GM18870 (cell line): Measurements from ENCODE around the gene AP4E1.
"Not testable (repeated sequence)": the region's sequence is repeated elsewhere in the genome, so short reads cannot be mapped to it uniquely, and the experiment has no call there.

ENCODE experiments used
- ATAC-seq: cut with Tn5 transposase; IDR thresholded peaks from one replicate; pipeline ENCODE4 v1.9.1; 2021; ENCODE audit warnings: moderate library complexity; ENCODE audit not compliant: unreplicated experiment

AP4E1 gene

GRCh38 chr15:50888054-50888453 lies 20.4 kb upstream of the AP4E1 start:
- ATAC-seq, result no peak

GRCh38 chr15:50889589-50889988 lies 18.9 kb upstream of the AP4E1 start:
- no peak for ATAC-seq

- no peak for ATAC-seq
Observed at GRCh38 chr15:50890751-50891150, 17.7 kb upstream of the AP4E1 start.

- no peak for ATAC-seq
Observed at GRCh38 chr15:50891159-50891558, 17.3 kb upstream of the AP4E1 start.

GRCh38 chr15:50893976-50894375 lies 14.5 kb upstream of the AP4E1 start:
- ATAC-seq, result no peak

- ATAC-seq, result not testable (repeated sequence)
Observed at GRCh38 chr15:50901390-50901789, 7.1 kb upstream of the AP4E1 start.

- no peak for ATAC-seq
Observed at GRCh38 chr15:50904211-50904610, 4.3 kb upstream of the AP4E1 start.

- no peak for ATAC-seq
Observed at GRCh38 chr15:50905055-50905454, 3.4 kb upstream of the AP4E1 start.

GRCh38 chr15:50906954-50907600 lies 1.4 kb upstream of the AP4E1 start:
- peak; percentile 75 for ATAC-seq

GRCh38 chr15:50907601-50908208 lies 778 bp upstream of the AP4E1 start:
- no peak for ATAC-seq

- ATAC-seq, result peak; percentile 3
Observed at GRCh38 chr15:50909010-50909317, 481 bp downstream of the AP4E1 start.

GRCh38 chr15:50910426-50910795 lies 1.9 kb downstream of the AP4E1 start:
- not testable (repeated sequence) for ATAC-seq

- no peak for ATAC-seq
Observed at GRCh38 chr15:50911001-50911400, 2.5 kb downstream of the AP4E1 start.

GRCh38 chr15:50911621-50912020 lies 3.1 kb downstream of the AP4E1 start:
- no peak for ATAC-seq

GRCh38 chr15:50916400-50916799 lies 7.9 kb downstream of the AP4E1 start:
- ATAC-seq, result no peak

- not testable (repeated sequence) for ATAC-seq
Observed at GRCh38 chr15:50919359-50919758, 10.9 kb downstream of the AP4E1 start.

- ATAC-seq, result no peak
Observed at GRCh38 chr15:50925281-50925680, 16.8 kb downstream of the AP4E1 start.

GRCh38 chr15:50929062-50929461 lies 20.6 kb downstream of the AP4E1 start:
- ATAC-seq, result no peak

- ATAC-seq, result no peak
Observed at GRCh38 chr15:50930792-50931191, 22.3 kb downstream of the AP4E1 start.

- ATAC-seq, result no peak
Observed at GRCh38 chr15:50933341-50933740, 24.9 kb downstream of the AP4E1 start.

GRCh38 chr15:50938525-50938924 lies 30.0 kb downstream of the AP4E1 start:
- no peak for ATAC-seq

- no peak for ATAC-seq
Observed at GRCh38 chr15:50939911-50940310, 31.4 kb downstream of the AP4E1 start.

GRCh38 chr15:50940506-50940905 lies 32.0 kb downstream of the AP4E1 start:
- ATAC-seq, result no peak
